GM23338 (cell line): ENCODE data around the gene ACSBG1. TPM values are rescaled to one million over a fixed set of nuclear protein-coding genes. Genes with fewer than 3 reads are reported as not detected.

ENCODE experiments used
- ATAC-seq: fragments of 200-7000 bp; cut with Tn5 transposase; 3 replicates; pipeline ENCODE4 v1.9.1; 2020
- DNase-seq: peaks from one replicate; pipeline ENCODE4 v3.0.0-alpha.2; 2015; ENCODE audit warnings: low spot score
- H2AFZ ChIP-seq: fragments of 200-600 bp; sonication (generic); 2 replicates; pipeline ENCODE4 v1.8.0; 2016; ENCODE audit warnings: antibody characterized with exemption, mild to moderate bottlenecking, moderate library complexity
- H3F3A ChIP-seq: fragments of 200-600 bp; sonication (generic); replicated peaks from 2 replicates; pipeline ENCODE4 v1.8.0; 2017; ENCODE audit warnings: antibody characterized with exemption, mixed run types, low read depth
- H3K27ac ChIP-seq: fragments of 200-600 bp; sonication (generic); 2 replicates; pipeline ENCODE4 v1.6.1; 2016; ENCODE audit warnings: low read depth
- H3K27me3 ChIP-seq: fragments of 200-600 bp; sonication (generic); 2 replicates; pipeline ENCODE4 v1.8.0; 2016; ENCODE audit warnings: mild to moderate bottlenecking, mixed run types, moderate library complexity; ENCODE audit not compliant: insufficient read depth
- H3K36me3 ChIP-seq: fragments of 200-600 bp; sonication (generic); 2 replicates; pipeline ENCODE4 v1.8.0; 2016; ENCODE audit warnings: mild to moderate bottlenecking; ENCODE audit not compliant: insufficient read depth
- H3K4me1 ChIP-seq: fragments of 200-600 bp; sonication (generic); 2 replicates; pipeline ENCODE4 v1.8.0; 2016; ENCODE audit warnings: mild to moderate bottlenecking, moderate library complexity; ENCODE audit not compliant: insufficient read depth
- H3K4me2 ChIP-seq: fragments of 200-600 bp; sonication (generic); 2 replicates; pipeline ENCODE4 v1.7.1; 2017; ENCODE audit warnings: mixed run types
- H3K4me3 ChIP-seq: fragments of 200-600 bp; sonication (generic); 2 replicates; pipeline ENCODE4 v1.6.1; 2016; ENCODE audit warnings: mixed run types
- H3K79me2 ChIP-seq: fragments of 200-600 bp; sonication (generic); replicated peaks from 2 replicates; pipeline ENCODE4 v1.8.0; 2017; ENCODE audit warnings: mild to moderate bottlenecking; ENCODE audit not compliant: insufficient read depth
- H3K9me2 ChIP-seq: fragments of 200-600 bp; sonication (generic); 2 replicates; pipeline ENCODE4 v1.8.0; 2017; ENCODE audit not compliant: insufficient read depth
- H4K20me1 ChIP-seq: fragments of 200-600 bp; sonication (generic); replicated peaks from 2 replicates; pipeline ENCODE4 v1.8.0; 2017; ENCODE audit warnings: mild to moderate bottlenecking; ENCODE audit not compliant: insufficient read depth
- H3K27ac Mint-ChIP-seq: 2 replicates; pipeline ENCODE4 v1.8.0; 2020; ENCODE audit warnings: inconsistent platforms, mild to moderate bottlenecking, moderate library complexity, mixed read lengths
- H3K27me3 Mint-ChIP-seq: 3 replicates; pipeline ENCODE4 v1.8.0; 2022; ENCODE audit warnings: low read depth, mild to moderate bottlenecking, moderate library complexity, mixed read lengths, inconsistent platforms; ENCODE audit not compliant: insufficient read depth, poor library complexity
- H3K36me3 Mint-ChIP-seq: 3 replicates; pipeline ENCODE4 v1.8.0; 2021; ENCODE audit warnings: low read depth, mild to moderate bottlenecking, inconsistent platforms, moderate library complexity, mixed read lengths
- H3K4me1 Mint-ChIP-seq: 3 replicates; pipeline ENCODE4 v1.8.0; 2020; ENCODE audit warnings: mild to moderate bottlenecking, inconsistent platforms, mixed read lengths
- H3K4me3 Mint-ChIP-seq: 3 replicates; pipeline ENCODE4 v1.8.0; 2021; ENCODE audit warnings: moderate library complexity, mild to moderate bottlenecking, inconsistent platforms, mixed read lengths
- H3K9me3 Mint-ChIP-seq: 3 replicates; pipeline ENCODE4 v1.8.0; 2020; ENCODE audit warnings: moderate library complexity, mild to moderate bottlenecking, inconsistent platforms, mixed read lengths
- CREB1 ChIP-seq: fragments of 250-450 bp; sonication (Bioruptor Pico); IDR thresholded peaks from 2 replicates; pipeline ENCODE4 v1.5.0; 2020; ENCODE audit warnings: low read depth, mild to moderate bottlenecking, moderate library complexity
- ETS1 ChIP-seq: IDR thresholded peaks from 2 replicates; pipeline ENCODE4 v1.6.1; 2016; ENCODE audit warnings: antibody characterized with exemption
- EZH2 ChIP-seq: fragments of 200-600 bp; sonication (generic); IDR thresholded peaks from one replicate; pipeline ENCODE4 v1.8.0; 2017; ENCODE audit warnings: antibody characterized with exemption, mild to moderate bottlenecking, low read depth; ENCODE audit not compliant: unreplicated experiment
- EZH2phosphoT487 ChIP-seq: fragments of 200-600 bp; sonication (generic); IDR thresholded peaks from one replicate; pipeline ENCODE4 v1.8.1; 2018; ENCODE audit warnings: antibody characterized with exemption; ENCODE audit not compliant: unreplicated experiment
- POLR2AphosphoS5 ChIP-seq: IDR thresholded peaks from 2 replicates; pipeline ENCODE4 v1.6.1; 2016; ENCODE audit warnings: antibody characterized with exemption, low read depth
- REST ChIP-seq: IDR thresholded peaks from one replicate; pipeline ENCODE4 v1.6.1; 2018; ENCODE audit warnings: antibody characterized with exemption; ENCODE audit not compliant: unreplicated experiment
- STAT1 ChIP-seq: IDR thresholded peaks from one replicate; pipeline ENCODE4 v1.6.1; 2016; ENCODE audit warnings: antibody characterized with exemption; ENCODE audit not compliant: unreplicated experiment
- ZNF114 ChIP-seq: fragments of 250-450 bp; sonication (Bioruptor Pico); IDR thresholded peaks from 2 replicates; pipeline ENCODE4 v1.5.0; 2020; ENCODE audit warnings: mild to moderate bottlenecking, moderate library complexity
- ZNF462 ChIP-seq: fragments of 250-450 bp; sonication (Bioruptor Pico); IDR thresholded peaks from 2 replicates; pipeline ENCODE4 v1.5.0; 2020; ENCODE audit warnings: mild to moderate bottlenecking, moderate library complexity
- polyA plus RNA-seq: library from polyadenylated mRNA; unstranded; fragments of >200 nt; fragmentation: Nextera tagmentation; extraction: Ambion mirVana; gene quantifications from 2 replicates; pipeline ENCODE4 v1.2.1, GENCODE V29; 2016
- total RNA-seq: library from RNA; depleted of rRNA; stranded (reverse); fragments of >200 nt; shearing (Covaris generic); gene quantifications from 2 replicates; pipeline ENCODE4 v1.2.3, GENCODE V29; 2014

ACSBG1 gene
- total and polyA plus RNA-seq, 2 experiments from 2014 or later, result 1.9 to 10.0 TPM

GRCh38 chr15:78194568-78194925 is 39.8 kb downstream of the ACSBG1 start (continued):
- TF ChIP-seq REST (no peak), ETS1 (no peak), POLR2AphosphoS5 (no peak), EZH2 (no peak), STAT1 (no peak)

GRCh38 chr15:78193731-78194567 is 40.4 kb downstream of the ACSBG1 start:
- Histone ChIP-seq H3K4me3 (no peak overlapping the region), H3K27me3 (no peaks in the 10 kb centered on the region), H3K4me1 (no peaks in the 10 kb centered on the region), H3K36me3 (no peaks in the 10 kb centered on the region), H3K79me2 (no peaks in the 10 kb centered on the region), H3K9me2 (no peaks in the 10 kb centered on the region), H3F3A (no peaks in the 10 kb centered on the region), H2AFZ (no peak overlapping the region), H3K27ac (no peak overlapping the region), H4K20me1 (no peaks in the 10 kb centered on the region), H3K4me2 (no peak overlapping the region)
- H3K27me3 Mint-ChIP-seq, result peaks cover 2% of the 10 kb centered on the region
- ATAC-seq (no peak), DNase-seq (no peak)
- H3K4me1 Mint-ChIP-seq, result no peaks in the 10 kb centered on the region
- no peaks in the 10 kb centered on the region for H3K36me3 Mint-ChIP-seq
- H3K27ac Mint-ChIP-seq, result no peak overlapping the region
- H3K4me3 Mint-ChIP-seq, result no peak overlapping the region
- no peaks in the 10 kb centered on the region; the same call in 1 of the 3 replicates for H3K9me3 Mint-ChIP-seq
- TF ChIP-seq ZNF462 (no peak), EZH2 (no peak), STAT1 (no peak), EZH2phosphoT487 (no peak), REST (no peak), CREB1 (CRISPR knock-in tag) (no peak), ZNF114 (no peak), POLR2AphosphoS5 (no peak)
